ENCODE data around the gene NOP9. TPM values are rescaled to one million over a fixed set of nuclear protein-coding genes. Genes with fewer than 3 reads are reported as not detected.

NOP9 gene
- total RNA-seq, 1 experiment from 2014 or later: 39.4 TPM

DNA sequence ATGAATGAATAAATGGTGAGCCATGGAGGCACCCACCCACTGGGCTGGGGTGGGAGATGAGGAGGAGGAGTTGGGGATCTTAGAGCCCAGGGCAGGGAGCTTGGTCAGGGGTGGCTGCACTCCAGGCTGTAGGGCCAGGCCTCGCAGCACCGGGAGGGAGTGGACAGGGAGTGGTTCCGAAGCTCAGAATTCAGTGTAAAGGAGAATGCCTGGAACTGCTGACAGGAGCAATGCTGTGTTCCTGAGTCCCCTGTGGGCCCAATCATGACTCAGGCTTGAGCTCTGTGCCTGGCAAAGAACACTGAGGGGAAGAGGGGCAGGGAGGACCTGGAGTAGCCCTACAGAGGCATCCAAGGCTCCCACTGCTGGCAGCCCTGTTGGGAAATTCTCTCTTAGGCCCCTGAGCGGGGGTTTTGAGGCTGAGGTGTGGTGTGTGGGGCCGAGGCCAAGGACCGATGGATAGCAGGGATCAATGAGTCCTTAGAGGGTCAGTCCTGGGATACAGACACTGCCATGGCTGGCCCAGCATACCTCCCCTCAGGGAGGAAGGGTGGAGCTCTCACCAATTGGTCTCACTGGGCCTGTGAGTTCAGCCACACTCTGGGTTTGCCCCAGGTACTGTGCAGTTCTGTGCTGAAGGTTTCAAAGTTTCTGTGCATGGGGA, 18.7 kb upstream of the NOP9 start:
- no peak overlapping the region for H3K27ac ChIP-seq (ENCODE audit: low read depth, low read length)
- TF ChIP-seq FOSL1 (IDR thresholded peaks at IDR 0.05; ENCODE audit: low read depth): no peak
- TF ChIP-seq EZH2phosphoT487 (IDR thresholded peaks at IDR 0.05; ENCODE audit: borderline replicate concordance): no peak
- TF ChIP-seq ZFX (IDR thresholded peaks at IDR 0.05): no peak
- TF ChIP-seq CEBPB (IDR thresholded peaks at IDR 0.05; ENCODE audit: low read depth): no peak
- TF ChIP-seq POLR2AphosphoS5 (IDR thresholded peaks at IDR 0.05; ENCODE audit: low read depth, low read length): no peak
- no peak for TF ChIP-seq YY1 (IDR thresholded peaks at IDR 0.05; ENCODE audit: extremely low read depth, insufficient replicate concordance, low read depth, low read length)
- no peak for TF ChIP-seq EGR1 (IDR thresholded peaks at IDR 0.05; ENCODE audit: low read depth)
- TF ChIP-seq, protein P1, sequence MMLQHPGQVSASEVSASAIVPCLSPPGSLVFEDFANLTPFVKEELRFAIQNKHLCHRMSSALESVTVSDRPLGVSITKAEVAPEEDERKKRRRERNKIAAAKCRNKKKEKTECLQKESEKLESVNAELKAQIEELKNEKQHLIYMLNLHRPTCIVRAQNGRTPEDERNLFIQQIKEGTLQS (IDR thresholded peaks at IDR 0.05): no peak
- TF ChIP-seq, protein P2, sequence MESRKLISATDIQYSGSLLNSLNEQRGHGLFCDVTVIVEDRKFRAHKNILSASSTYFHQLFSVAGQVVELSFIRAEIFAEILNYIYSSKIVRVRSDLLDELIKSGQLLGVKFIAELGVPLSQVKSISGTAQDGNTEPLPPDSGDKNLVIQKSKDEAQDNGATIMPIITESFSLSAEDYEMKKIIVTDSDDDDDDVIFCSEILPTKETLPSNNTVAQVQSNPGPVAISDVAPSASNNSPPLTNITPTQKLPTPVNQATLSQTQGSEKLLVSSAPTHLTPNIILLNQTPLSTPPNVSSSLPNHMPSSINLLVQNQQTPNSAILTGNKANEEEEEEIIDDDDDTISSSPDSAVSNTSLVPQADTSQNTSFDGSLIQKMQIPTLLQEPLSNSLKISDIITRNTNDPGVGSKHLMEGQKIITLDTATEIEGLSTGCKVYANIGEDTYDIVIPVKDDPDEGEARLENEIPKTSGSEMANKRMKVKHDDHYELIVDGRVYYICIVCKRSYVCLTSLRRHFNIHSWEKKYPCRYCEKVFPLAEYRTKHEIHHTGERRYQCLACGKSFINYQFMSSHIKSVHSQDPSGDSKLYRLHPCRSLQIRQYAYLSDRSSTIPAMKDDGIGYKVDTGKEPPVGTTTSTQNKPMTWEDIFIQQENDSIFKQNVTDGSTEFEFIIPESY (IDR thresholded peaks at IDR 0.05; ENCODE audit: extremely low read depth, insufficient replicate concordance, low read length): no peak
- no peak for TF ChIP-seq SP1 (IDR thresholded peaks at IDR 0.05; ENCODE audit: low read depth)
- TF ChIP-seq, protein P3, sequence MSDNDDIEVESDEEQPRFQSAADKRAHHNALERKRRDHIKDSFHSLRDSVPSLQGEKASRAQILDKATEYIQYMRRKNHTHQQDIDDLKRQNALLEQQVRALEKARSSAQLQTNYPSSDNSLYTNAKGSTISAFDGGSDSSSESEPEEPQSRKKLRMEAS (IDR thresholded peaks at IDR 0.05): no peak
- TF ChIP-seq ZNF274 (IDR thresholded peaks at IDR 0.05; ENCODE audit: low read depth, low read length): no peak
- no peak for TF ChIP-seq JUND (IDR thresholded peaks at IDR 0.05)
- TF ChIP-seq CBX3 (IDR thresholded peaks at IDR 0.05; ENCODE audit: low read depth): no peak
- TF ChIP-seq SRF (IDR thresholded peaks at IDR 0.05; ENCODE audit: low read depth): no peak
- no peak for TF ChIP-seq RAD21 (IDR thresholded peaks at IDR 0.05; ENCODE audit: low read depth)
- H3K27me3 ChIP-seq (ENCODE audit: insufficient read depth, low read length): no peaks in the 10 kb centered on the region
- BruUV-seq (replicated peaks): no TSS peak
- POLR2A ChIA-PET: interaction anchor here (2.3 kb wide), 1 partner anchor 10 kb away, joined by 7 read pairs; the partner anchor contains the start of gene RABGGTA
- no peak overlapping the region for H3K4me3 ChIP-seq (replicated peaks in 1 of 2; ENCODE audit: low read depth in 1 of 2, low read length in 2 of 2)
- no peaks in the 10 kb centered on the region for H3K36me3 ChIP-seq (ENCODE audit: control insufficient read depth in 1 of 2, insufficient read depth in 2 of 2, low read length in 2 of 2)
- H2AFZ ChIP-seq (ENCODE audit: low read depth, low read length, poor library complexity, severe bottlenecking): no peak overlapping the region
- RAD21 ChIA-PET (ENCODE audit: low non-redundant PET in 1 of 2, low total read pairs in 2 of 2, uncharacterized antibody in 2 of 2, unreplicated experiment in 2 of 2): no interaction called here
- intact Hi-C loops (cut with micrococcal nuclease): no loop called here
- no peak for ATAC-seq
- no peaks in the 10 kb centered on the region for H3K4me1 ChIP-seq (ENCODE audit: control insufficient read depth in 1 of 2, insufficient read depth in 2 of 2, low read length in 2 of 2)
- H3K9me2 ChIP-seq (ENCODE audit: insufficient read depth): no peaks in the 10 kb centered on the region
- H3K79me2 ChIP-seq (ENCODE audit: insufficient read depth, low read length): no peaks in the 10 kb centered on the region
- no peaks in the 10 kb centered on the region for H3K9me3 ChIP-seq (ENCODE audit: control insufficient read depth in 1 of 2, insufficient read depth in 1 of 2, low read depth in 1 of 2, low read length in 2 of 2)
- CTCF ChIA-PET: interaction anchor here (1.4 to 2.2 kb wide), 2 partner anchors 10 to 17 kb away, joined by 3 to 12 read pairs; partner anchors contain the start of gene RABGGTA
- no peak overlapping the region for H3K4me2 ChIP-seq (ENCODE audit: low read length)
- H4K20me1 ChIP-seq (ENCODE audit: insufficient read depth): no peaks in the 10 kb centered on the region
- H3K9ac ChIP-seq (ENCODE audit: low read length): no peak overlapping the region
- no peak for DNase-seq (ENCODE audit: low read depth, low spot score)
